ENCODE data around the gene PTH2.

- TF ChIP-seq CTCF (IDR thresholded peaks at IDR 0.05; ENCODE audit: insufficient read depth, low read depth, low read length) (no peak), EZH2 (IDR thresholded peaks at IDR 0.05; ENCODE audit: insufficient read depth, low read length) (no peak)
Measured at GRCh38 chr19:49390131-49390928, 32.9 kb downstream of the PTH2 start.
